H1 (cell line): ENCODE data around the gene IDE. TPM values are rescaled to one million over a fixed set of nuclear protein-coding genes. Genes with fewer than 3 reads are reported as not detected.

Experiments
- CTCF ChIA-PET: fragments of 300-600 bp; sonication (Branson Sonifier 250); formaldehyde crosslinking; loops from one replicate; lab custom pipeline; 2021; ENCODE audit not compliant: partially characterized antibody; lab: Charles Lee
- POLR2A ChIA-PET: fragments of 300-600 bp; sonication (Branson Sonifier 250); formaldehyde crosslinking; loops from one replicate; lab custom pipeline; 2021; ENCODE audit warnings: inconsistent platforms; ENCODE audit not compliant: partially characterized antibody; lab: Charles Lee
- DNase-seq, 2 experiments: peaks; one replicate each; pipeline versions ENCODE4 v3.0.0 to v3.0.0-alpha.2; 2010 to 2022; ENCODE audit warnings: low spot score in 2 of 2, low read depth in 1 of 2, mixed read lengths in 1 of 2
- FAIRE-seq: peaks from 2 replicates; lab custom pipeline; 2011; peaks lifted over from hg19 to GRCh38; lab: Jason Lieb, UNC
- H2AFZ ChIP-seq: 2 replicates; pipeline ENCODE4 v1.8.1; 2012; ENCODE audit warnings: low read length, inconsistent platforms
- H2AK5ac ChIP-seq: 2 replicates; pipeline ENCODE4 v1.6.1; 2013; ENCODE audit warnings: low read depth, low read length
- H2BK120ac ChIP-seq: replicated peaks from 2 replicates; pipeline ENCODE3; 2013; ENCODE audit warnings: low read depth, low read length, inconsistent platforms
- H2BK12ac ChIP-seq: 2 replicates; pipeline ENCODE4 v1.6.1; 2013; ENCODE audit warnings: low read depth, low read length
- H2BK15ac ChIP-seq: 2 replicates; pipeline ENCODE4 v1.6.1; 2013; ENCODE audit warnings: low read length
- H2BK20ac ChIP-seq: 2 replicates; pipeline ENCODE4 v1.6.1; 2013; ENCODE audit warnings: low read length
- H2BK5ac ChIP-seq: 2 replicates; pipeline ENCODE4 v1.6.1; 2013; ENCODE audit warnings: low read depth, low read length
- H3K14ac ChIP-seq: 2 replicates; pipeline ENCODE4 v1.6.1; 2013; ENCODE audit warnings: inconsistent platforms; ENCODE audit not compliant: insufficient read length
- H3K18ac ChIP-seq: 2 replicates; pipeline ENCODE4 v1.6.1; 2013; ENCODE audit warnings: low read length; ENCODE audit errors: extremely low read depth
- H3K23ac ChIP-seq: 2 replicates; pipeline ENCODE4 v1.6.1; 2013; ENCODE audit warnings: inconsistent platforms; ENCODE audit not compliant: insufficient read length
- H3K23me2 ChIP-seq: 2 replicates; pipeline ENCODE4 v1.6.1; 2013; ENCODE audit warnings: low read depth, low read length
- H3K27ac ChIP-seq: 2 replicates; pipeline ENCODE4 v1.6.1; 2011; ENCODE audit warnings: low read depth, low read length, inconsistent platforms
- H3K27me3 ChIP-seq, 4 experiments: replicated peaks in 1 of 4; 1 replicate in 1 of 4; 2 replicates in 3 of 4; pipeline versions ENCODE4 v1.6.1 to v1.8.1; 2011 to 2013; ENCODE audit warnings: low read length in 3 of 4, mild to moderate bottlenecking in 3 of 4, inconsistent platforms in 2 of 4, mixed read lengths in 2 of 4, moderate library complexity in 1 of 4; ENCODE audit not compliant: control insufficient read depth in 3 of 4, insufficient read depth in 3 of 4; ENCODE audit errors: extremely low read depth in 1 of 4
- H3K36me3 ChIP-seq, 4 experiments: 2 replicates each; pipeline versions ENCODE4 v1.6.1 to v1.8.1; 2011 to 2013; ENCODE audit warnings: mild to moderate bottlenecking in 4 of 4, low read length in 3 of 4, moderate library complexity in 2 of 4, control low read depth in 1 of 4, inconsistent platforms in 1 of 4; ENCODE audit not compliant: insufficient read depth in 4 of 4, control insufficient read depth in 2 of 4
- H3K4ac ChIP-seq: replicated peaks from 2 replicates; pipeline ENCODE3; 2013; ENCODE audit warnings: low read length, low read depth, mixed read lengths, inconsistent platforms; ENCODE audit not compliant: insufficient read length
- H3K4me1 ChIP-seq, 4 experiments: replicated peaks in 1 of 4; 1 replicate in 1 of 4; 2 replicates in 3 of 4; pipeline versions ENCODE4 v1.6.1 to v1.8.1; 2011 to 2013; ENCODE audit warnings: low read length in 3 of 4, inconsistent platforms in 2 of 4, mixed read lengths in 1 of 4; ENCODE audit not compliant: insufficient read depth in 4 of 4, control insufficient read depth in 3 of 4
- H3K4me2 ChIP-seq, 2 experiments: 2 replicates each; pipeline versions ENCODE4 v1.6.1 to v1.8.1; 2011 to 2013; ENCODE audit warnings: low read depth in 2 of 2, low read length in 2 of 2, control low read depth in 1 of 2, inconsistent platforms in 1 of 2, mild to moderate bottlenecking in 1 of 2; ENCODE audit not compliant: insufficient read depth in 1 of 2
- H3K4me3 ChIP-seq, 4 experiments: fragments of 200-600, 300-600 bp in 1 of 4; sonication (generic), shearing (Covaris generic), sonication (Bioruptor Twin) in 1 of 4; 2 replicates each; pipeline versions ENCODE4 v1.5.1 to v1.8.1; 2011 to 2016; ENCODE audit warnings: low read length in 4 of 4, low read depth in 3 of 4, control low read depth in 2 of 4, inconsistent platforms in 2 of 4, mild to moderate bottlenecking in 2 of 4, mixed read lengths in 1 of 4, moderate library complexity in 1 of 4; ENCODE audit not compliant: insufficient read depth in 2 of 4; ENCODE audit errors: extremely low read depth in 1 of 4
- H3K56ac ChIP-seq: replicated peaks from 2 replicates; pipeline ENCODE3; 2013; ENCODE audit warnings: low read depth, mild to moderate bottlenecking, mixed read lengths, low read length, inconsistent platforms; ENCODE audit not compliant: insufficient read length
- H3K79me1 ChIP-seq: 2 replicates; pipeline ENCODE4 v1.6.1; 2013; ENCODE audit warnings: low read depth, low read length, control low read depth
- H3K79me2 ChIP-seq, 2 experiments: 2 replicates each; pipeline versions ENCODE4 v1.6.1 to v1.8.1; 2012 to 2013; ENCODE audit warnings: low read length in 2 of 2, mild to moderate bottlenecking in 2 of 2, inconsistent platforms in 1 of 2; ENCODE audit not compliant: insufficient read depth in 2 of 2, control insufficient read depth in 1 of 2
- H3K9ac ChIP-seq, 4 experiments: replicated peaks in 1 of 4; 1 replicate in 1 of 4; 2 replicates in 3 of 4; pipeline versions ENCODE4 v1.6.1 to v1.8.1; 2011 to 2013; ENCODE audit warnings: low read depth in 3 of 4, low read length in 3 of 4, control low read depth in 2 of 4, mild to moderate bottlenecking in 2 of 4, moderate library complexity in 2 of 4, inconsistent platforms in 1 of 4; ENCODE audit errors: extremely low read depth in 1 of 4
- H3K9me3 ChIP-seq, 2 experiments: 2 replicates each; pipeline versions ENCODE4 v1.6.1 to v1.8.1; 2012 to 2013; ENCODE audit warnings: mild to moderate bottlenecking in 2 of 2, moderate library complexity in 2 of 2, control low read depth in 1 of 2, inconsistent platforms in 1 of 2, low read depth in 1 of 2, low read length in 1 of 2, mixed read lengths in 1 of 2; ENCODE audit not compliant: insufficient read depth in 2 of 2
- H4K20me1 ChIP-seq, 2 experiments: replicated peaks in 1 of 2; 2 replicates each; pipeline versions ENCODE3 to v1.8.1; 2011 to 2013; ENCODE audit warnings: inconsistent platforms in 2 of 2, low read length in 2 of 2, mild to moderate bottlenecking in 1 of 2; ENCODE audit not compliant: insufficient read depth in 2 of 2, control insufficient read depth in 1 of 2
- H4K5ac ChIP-seq: 2 replicates; pipeline ENCODE4 v1.6.1; 2013; ENCODE audit warnings: low read length, low read depth, mixed read lengths, inconsistent platforms; ENCODE audit not compliant: insufficient read length
- H4K8ac ChIP-seq: 2 replicates; pipeline ENCODE4 v1.8.0; 2013; ENCODE audit warnings: mild to moderate bottlenecking, moderate library complexity, low read length, inconsistent platforms; ENCODE audit not compliant: insufficient read depth; ENCODE audit errors: extremely low read depth
- H4K91ac ChIP-seq: replicated peaks from 2 replicates; pipeline ENCODE3; 2013; ENCODE audit warnings: low read length, mixed read lengths, inconsistent platforms; ENCODE audit not compliant: insufficient read length
- JUN ChIP-seq: IDR thresholded peaks from 2 replicates; pipeline ENCODE4 v1.6.1; 2011; ENCODE audit warnings: low read depth, mild to moderate bottlenecking, improper control_type of control experiment, low read length
- NRF1 ChIP-seq: IDR thresholded peaks from 2 replicates; pipeline ENCODE4 v1.6.1; 2011; ENCODE audit warnings: mild to moderate bottlenecking, low read depth, low read length, improper control_type of control experiment
- polyA plus RNA-seq, 7 experiments: library from polyadenylated mRNA; depleted of rRNA in 3 of 7; stranded (reverse) in 5 of 7; unstranded in 2 of 7; fragments of >200 nt in 5 of 7; fragments of 200-250 nt in 2 of 7; gene quantifications; 1 replicate in 5 of 7; 2 replicates in 1 of 7; 4 replicates in 1 of 7; pipeline versions ENCODE4 v1.2.1 to v1.2.3, GENCODE V29; 2011 to 2013; ENCODE audit warnings: missing spikeins in 2 of 7, mixed read lengths in 2 of 7
- total RNA-seq: library from RNA; stranded (reverse); fragmentation: NEBNext Ultra II Directional; extraction: Animal tissue kit (Norgen Biotek cat#: 25700); gene quantifications from 2 replicates; pipeline ENCODE4 v1.2.1, GENCODE V29; 2021

IDE gene
- total and polyA plus RNA-seq, 2 of the 8 experiments (the other 6 are each of a cell fraction or from before 2014, with no cell fraction given): 12.7 to 52.7 TPM

- no peak overlapping the region for H2BK12ac ChIP-seq
- peaks cover 5% of the 10 kb centered on the region; the same call in 1 of the 2 replicates for H3K23me2 ChIP-seq
- no peak for FAIRE-seq
- no peak overlapping the region for H4K5ac ChIP-seq
- H3K4ac ChIP-seq: no peak overlapping the region
- H2AK5ac ChIP-seq: no peak overlapping the region
- CTCF ChIA-PET: interaction anchor here (0.7 to 1.8 kb wide), 4 partner anchors 50 to 364 kb away, joined by 3 to 4 read pairs (median 3); no protein-coding TSS in a partner anchor
- no peak overlapping the region for H3K27ac ChIP-seq
- H3K36me3 ChIP-seq: no peaks in the 10 kb centered on the region
- H2BK120ac ChIP-seq: no peak overlapping the region
- TF ChIP-seq JUN: no peak
- TF ChIP-seq NRF1: no peak
- no peak overlapping the region for H2BK5ac ChIP-seq
- H3K14ac ChIP-seq: no peak overlapping the region
- no peak overlapping the region for H2BK20ac ChIP-seq
- H4K91ac ChIP-seq: no peak overlapping the region
- POLR2A ChIA-PET: interaction anchor here (1.1 kb wide), 1 partner anchor 287 kb away, joined by 3 read pairs; no protein-coding TSS in a partner anchor
- H3K4me1 ChIP-seq: peaks cover 3 to 9% (median 7%) of the 10 kb centered on the region in 4 experiments
- no peak overlapping the region for H3K4me3 ChIP-seq
- H3K79me1 ChIP-seq: no peaks in the 10 kb centered on the region
- no peak overlapping the region for H2AFZ ChIP-seq
- H3K27me3 ChIP-seq: peaks cover 0 to 19% (median 9%) of the 10 kb centered on the region in 4 experiments; a peak in 4 of 7 replicates
- peaks cover 0 to under 1% of the 10 kb centered on the region in 2 experiments; a peak in 2 of 4 replicates for H3K9me3 ChIP-seq
- H3K4me2 ChIP-seq: no peak overlapping the region; a peak in 1 of 4 replicates
- no peak overlapping the region for H3K18ac ChIP-seq
- no peaks in the 10 kb centered on the region for H3K79me2 ChIP-seq
- no peak overlapping the region for H3K9ac ChIP-seq
- no peaks in the 10 kb centered on the region for H4K20me1 ChIP-seq
- no peak overlapping the region for H4K8ac ChIP-seq
- H3K23ac ChIP-seq: no peak overlapping the region
- no peak overlapping the region for H2BK15ac ChIP-seq
- DNase-seq: no peak
- H3K56ac ChIP-seq: no peak overlapping the region
Measured at GRCh38 chr10:92421550-92421949, 152.3 kb downstream of the IDE start.
